Measurements from ENCODE around the gene DCDC2B. TPM values are rescaled to one million over a fixed set of nuclear protein-coding genes. Genes with fewer than 3 reads are reported as not detected.

DCDC2B gene
- total RNA-seq, 6 experiments from 2014 or later: not detected

DNA sequence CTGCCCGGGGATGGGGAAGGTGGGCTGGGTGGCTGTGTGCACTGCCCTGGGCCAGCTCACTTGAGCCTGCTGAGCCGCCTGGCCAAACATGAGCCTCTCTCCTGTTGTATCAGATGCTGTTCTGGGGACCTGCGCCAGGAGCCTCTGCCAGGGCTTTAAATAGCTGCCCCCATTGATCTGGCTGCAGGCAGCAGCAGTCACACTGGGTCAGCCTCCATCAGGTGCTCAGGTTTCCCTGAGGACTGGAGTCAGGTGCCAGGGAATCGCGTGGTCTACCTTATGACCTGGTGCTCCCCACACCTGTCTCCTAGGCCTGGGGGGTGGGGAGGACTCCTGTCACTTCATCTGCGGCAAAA, 9.2 kb upstream of the DCDC2B start:
- Histone ChIP-seq H3K9me3 (no peaks in the 10 kb centered on the region), H3K27ac (no peak overlapping the region), H3K27me3 (no peaks in the 10 kb centered on the region), H3K4me1 (peaks cover 0 to 17% (median 7%) of the 10 kb centered on the region in 4 donors), H3K36me3 (peaks cover 4 to 23% (median 12%) of the 10 kb centered on the region in 4 donors), H3K4me3 (no peak overlapping the region)
- intact Hi-C loops (cut with DNase I): no loop called here
- DNase-seq (peak; percentile 70 to 85 (median 85)), ATAC-seq (peak; percentile 60 to 82 (median 78))
- TF ChIP-seq POLR2A (IDR thresholded peaks at IDR 0.05): no peak
- TF ChIP-seq, protein P1, sequence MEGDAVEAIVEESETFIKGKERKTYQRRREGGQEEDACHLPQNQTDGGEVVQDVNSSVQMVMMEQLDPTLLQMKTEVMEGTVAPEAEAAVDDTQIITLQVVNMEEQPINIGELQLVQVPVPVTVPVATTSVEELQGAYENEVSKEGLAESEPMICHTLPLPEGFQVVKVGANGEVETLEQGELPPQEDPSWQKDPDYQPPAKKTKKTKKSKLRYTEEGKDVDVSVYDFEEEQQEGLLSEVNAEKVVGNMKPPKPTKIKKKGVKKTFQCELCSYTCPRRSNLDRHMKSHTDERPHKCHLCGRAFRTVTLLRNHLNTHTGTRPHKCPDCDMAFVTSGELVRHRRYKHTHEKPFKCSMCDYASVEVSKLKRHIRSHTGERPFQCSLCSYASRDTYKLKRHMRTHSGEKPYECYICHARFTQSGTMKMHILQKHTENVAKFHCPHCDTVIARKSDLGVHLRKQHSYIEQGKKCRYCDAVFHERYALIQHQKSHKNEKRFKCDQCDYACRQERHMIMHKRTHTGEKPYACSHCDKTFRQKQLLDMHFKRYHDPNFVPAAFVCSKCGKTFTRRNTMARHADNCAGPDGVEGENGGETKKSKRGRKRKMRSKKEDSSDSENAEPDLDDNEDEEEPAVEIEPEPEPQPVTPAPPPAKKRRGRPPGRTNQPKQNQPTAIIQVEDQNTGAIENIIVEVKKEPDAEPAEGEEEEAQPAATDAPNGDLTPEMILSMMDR (IDR thresholded peaks at IDR 0.05): no peak
- 0% methylated on average over 1 of the region's 6 CpGs for WGBS (ENCODE audit: insufficient coverage, low coverage, low lambda C conversion rate, missing lambda C conversion rate)

DNA sequence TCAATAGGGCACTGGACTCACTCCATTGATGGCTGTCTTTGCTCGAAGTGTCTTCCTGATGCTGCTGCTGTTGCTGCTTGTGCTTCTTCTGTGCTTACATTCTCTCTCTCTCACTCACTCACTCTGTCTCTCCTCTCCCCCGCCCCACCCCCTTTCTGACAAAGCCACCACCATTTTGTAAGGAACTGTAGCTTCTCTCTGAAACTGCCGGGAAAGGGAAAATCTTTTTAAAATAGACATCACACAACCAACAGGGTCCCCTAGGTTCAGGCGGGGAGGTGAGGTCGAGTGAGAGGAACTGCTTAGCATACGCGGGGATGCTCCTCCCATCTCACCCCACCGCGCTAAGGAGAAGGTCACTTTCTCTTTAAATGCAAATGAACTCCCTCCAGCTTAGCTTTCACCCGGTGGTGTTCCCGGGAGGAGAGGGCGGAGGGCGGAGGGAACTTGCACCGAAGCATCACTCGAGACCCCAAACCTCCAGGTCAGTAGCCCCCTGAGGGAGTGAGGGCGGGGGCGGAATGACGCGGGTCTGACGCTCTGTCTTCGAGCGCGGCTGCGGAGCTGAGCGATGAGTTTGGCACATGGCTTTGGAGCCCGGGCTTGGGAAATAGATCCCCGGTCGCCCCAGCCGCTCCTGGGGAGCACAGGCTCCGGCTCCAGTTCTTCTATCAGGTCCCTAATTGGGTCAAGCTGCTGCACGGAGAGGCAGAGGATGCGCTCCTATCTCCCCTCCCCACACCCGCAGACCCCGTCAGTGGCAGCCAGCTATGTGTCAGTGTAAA, 8.5 kb upstream of the DCDC2B start, which contains the start of gene CCDC28B:
CCDC28B (plus strand) TSS at position 370 of the 785 bp plus-strand sequence. CDS start 1,341 bp downstream, outside the sequence.
- Histone ChIP-seq H3K9me3 (no peaks in the 10 kb centered on the region), H3K27ac (peak within 1 kb of the TSS; percentile 4 to 26 (median 19)), H3K27me3 (no peaks in the 10 kb centered on the region), H3K4me1 (peaks cover 0 to 21% (median 7%) of the 10 kb centered on the region in 4 donors), H3K4me3 (peak within 1 kb of the TSS; percentile 39 to 58 (median 49)), H3K36me3 (peaks cover 0 to 16% (median 6%) of the 10 kb centered on the region in 4 donors)
- ATAC-seq (peak; percentile 27 to 42 (median 39)), DNase-seq (peak in 1 of 3 donors; percentile 49)
- WGBS (ENCODE audit: insufficient coverage, low coverage, low lambda C conversion rate, missing lambda C conversion rate): 4% methylated on average over 10 of the region's 34 CpGs
- intact Hi-C loops (cut with DNase I): no loop called here
- no peak for TF ChIP-seq POLR2A (IDR thresholded peaks at IDR 0.05)
- TF ChIP-seq, protein P1 (IDR thresholded peaks at IDR 0.05): no peak

DNA sequence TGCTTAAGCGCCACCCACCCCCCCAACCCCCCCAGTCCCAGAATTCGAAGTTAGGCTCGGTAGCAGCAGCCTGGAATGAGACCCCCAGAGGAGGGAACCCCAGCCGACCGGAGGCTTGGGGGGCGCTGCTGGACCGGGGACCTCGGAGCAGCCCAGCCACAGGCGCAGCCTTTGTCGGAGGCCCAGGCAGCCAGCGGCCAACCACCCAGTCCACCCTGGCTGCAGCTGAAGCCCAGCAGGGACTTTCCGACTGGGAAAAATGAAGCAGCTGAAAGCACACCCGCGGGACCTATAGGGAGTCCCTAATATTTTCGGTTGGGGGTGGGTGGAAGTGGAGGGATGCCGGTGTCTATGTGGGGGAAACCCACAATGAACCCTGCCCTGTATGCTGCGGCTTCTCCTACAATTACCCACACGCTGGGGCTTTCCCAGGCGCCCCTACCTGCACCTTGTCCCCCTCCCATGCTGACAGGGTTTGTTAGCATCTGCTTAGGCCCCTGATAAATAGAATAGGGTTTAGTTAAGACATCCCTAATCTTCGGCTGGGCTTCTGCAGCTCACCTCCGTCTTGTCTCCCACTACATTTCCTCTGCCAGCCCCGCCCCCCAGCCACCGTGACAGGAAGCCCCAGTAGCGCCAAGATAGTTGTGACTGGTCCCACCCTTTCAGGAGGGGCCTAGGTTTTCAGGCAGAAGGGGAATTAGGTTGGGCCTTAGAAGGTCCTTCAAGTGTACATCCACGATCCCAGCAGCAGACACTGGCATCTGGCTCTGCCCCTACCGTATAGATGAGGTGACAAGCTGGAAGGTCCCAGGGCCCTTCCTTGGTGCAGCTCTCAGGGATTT, 7.7 kb upstream of the DCDC2B start:
- Histone ChIP-seq H3K4me1 (peaks cover 0 to 21% (median 8%) of the 10 kb centered on the region in 4 donors), H3K27me3 (no peaks in the 10 kb centered on the region), H3K36me3 (peaks cover 0 to 9% (median 2%) of the 10 kb centered on the region in 4 donors), H3K4me3 (peak overlapping the region; percentile 39 to 58 (median 49)), H3K27ac (peak overlapping the region in 2 of 3 donors; percentile 4 to 19), H3K9me3 (no peaks in the 10 kb centered on the region)
- ATAC-seq (peak; percentile 3 to 22 (median 13)), DNase-seq (peak; percentile 61 to 70 (median 69))
- TF ChIP-seq POLR2A (IDR thresholded peaks at IDR 0.05): no peak
- TF ChIP-seq, protein P1 (IDR thresholded peaks at IDR 0.05): no peak
- intact Hi-C loops (cut with DNase I): no loop called here
- 13% methylated on average over 8 of the region's 26 CpGs for WGBS (ENCODE audit: insufficient coverage, low coverage, low lambda C conversion rate, missing lambda C conversion rate)

DNA sequence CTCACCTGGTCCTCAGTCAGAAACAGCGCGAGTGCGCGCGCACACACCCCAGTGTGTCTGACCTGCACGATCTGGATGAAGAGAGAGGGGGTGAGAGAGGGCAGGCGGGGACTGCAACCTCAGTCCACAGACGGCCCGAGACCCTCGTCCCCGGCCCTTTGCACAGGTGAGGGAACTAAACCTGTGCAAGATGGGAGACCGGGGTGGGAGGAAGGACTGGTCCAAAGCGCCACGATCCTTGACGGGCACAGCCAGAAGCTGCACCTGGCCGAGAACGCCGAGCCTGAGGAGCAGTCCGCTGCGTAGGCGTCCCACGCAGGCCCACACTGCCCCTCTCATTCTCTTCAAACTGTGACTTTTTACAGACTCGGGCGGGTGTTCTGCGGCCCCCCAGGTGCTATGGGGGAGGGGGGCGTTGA, 3.9 kb upstream of the DCDC2B start:
- peak overlapping the region; percentile 55 to 71 (median 62) for H3K4me3 ChIP-seq
- no peak for TF ChIP-seq POLR2A (IDR thresholded peaks at IDR 0.05)
- TF ChIP-seq, protein P1 (IDR thresholded peaks at IDR 0.05): no peak
- peak; percentile 3 to 27 (median 8) for ATAC-seq
- H3K36me3 ChIP-seq: no peaks in the 10 kb centered on the region
- 42% methylated on average over 21 of the region's 26 CpGs for WGBS (ENCODE audit: insufficient coverage, low coverage, low lambda C conversion rate, missing lambda C conversion rate)
- H3K4me1 ChIP-seq: peaks cover 0 to 15% (median 5%) of the 10 kb centered on the region in 4 donors
- H3K9me3 ChIP-seq: no peaks in the 10 kb centered on the region
- no peak overlapping the region for H3K27ac ChIP-seq
- no peaks in the 10 kb centered on the region for H3K27me3 ChIP-seq
- intact Hi-C loops (cut with DNase I): no loop called here
- DNase-seq: peak in 1 of 3 donors; percentile 34

All from right lobe of liver (tissue), 6 donors.